ENCODE results near the gene NSDHL. TPM values are rescaled to one million over a fixed set of nuclear protein-coding genes. Genes with fewer than 3 reads are reported as not detected.
"Not testable (repeated sequence)": the region's sequence is repeated elsewhere in the genome, so short reads cannot be mapped to it uniquely, and the experiment has no call there.

Gene NSDHL
- polyA plus RNA-seq, 12 donors: 9.8 to 18.0 (median 12.1) TPM; not detected in 1

- not testable (repeated sequence) for DNase-seq
These were observed 79.2 kb downstream of the NSDHL start for GRCh38 chrX:152910018-152910417.

- no peak for DNase-seq
These were observed 81.2 kb downstream of the NSDHL start for GRCh38 chrX:152912106-152912505.

- DNase-seq: no peak
These were observed 81.8 kb downstream of the NSDHL start for GRCh38 chrX:152912641-152913040.

GRCh38 chrX:152913346-152913745 lies 82.5 kb downstream of the NSDHL start:
- no peak for DNase-seq

GRCh38 chrX:152913910-152914309 lies 83.0 kb downstream of the NSDHL start:
- no peak for DNase-seq

- DNase-seq: no peak
These were observed 84.8 kb downstream of the NSDHL start for GRCh38 chrX:152915541-152916241.

- DNase-seq: no peak
These were observed 87.1 kb downstream of the NSDHL start for GRCh38 chrX:152917656-152918579.

- no peak for DNase-seq
These were observed 87.8 kb downstream of the NSDHL start for GRCh38 chrX:152918707-152919106.

Other genes with a start within 250 kb of the NSDHL start
- 1 to 10 TPM in 11 of 12 donors, not detected in 1; 1.2 to 2.6 (median 1.6) TPM for gene GABRQ, start 193.2 kb upstream of the NSDHL start, polyA plus RNA-seq (ENCODE audit: insufficient read length in 12 of 12)
- gene MAGEA3, start 132.3 kb upstream of the NSDHL start, polyA plus RNA-seq (ENCODE audit: insufficient read length in 12 of 12): not detected
- not detected for gene CSAG2, start 121.8 kb upstream of the NSDHL start, polyA plus RNA-seq (ENCODE audit: insufficient read length in 12 of 12)
- gene MAGEA2B, start 116.4 kb upstream of the NSDHL start, polyA plus RNA-seq (ENCODE audit: insufficient read length in 12 of 12): not detected
- gene CSAG1, start 97.3 kb upstream of the NSDHL start, polyA plus RNA-seq (ENCODE audit: insufficient read length in 12 of 12): under 1 TPM in 1 of 12 donors, not detected in 11; 0.30 TPM
- gene MAGEA12, start 97.3 kb upstream of the NSDHL start, polyA plus RNA-seq (ENCODE audit: insufficient read length in 12 of 12): not detected
- under 1 TPM in 1 of 12 donors, not detected in 11; 0.35 TPM for gene MAGEA2, start 77.2 kb upstream of the NSDHL start, polyA plus RNA-seq (ENCODE audit: insufficient read length in 12 of 12)
- under 1 TPM in 1 of 12 donors, not detected in 11; 0.80 TPM for gene CSAG3, start 71.8 kb upstream of the NSDHL start, polyA plus RNA-seq (ENCODE audit: insufficient read length in 12 of 12)
- gene MAGEA6, start 61.4 kb upstream of the NSDHL start, polyA plus RNA-seq (ENCODE audit: insufficient read length in 12 of 12): not detected
- gene CETN2, start 306 bp upstream of the NSDHL start, polyA plus RNA-seq (ENCODE audit: insufficient read length in 12 of 12): 10 to 100 TPM in 11 of 12 donors, not detected in 1; 27.6 to 52.6 (median 35.8) TPM
- 10 to 100 TPM in 11 of 12 donors, not detected in 1; 10.2 to 37.1 (median 18.8) TPM for gene ZNF185, start 67.0 kb downstream of the NSDHL start, polyA plus RNA-seq (ENCODE audit: insufficient read length in 12 of 12)
- under 1 TPM in 3 of 12 donors, not detected in 9; 0.04 to 0.08 (median 0.08) TPM for gene PNMA5, start 163.1 kb downstream of the NSDHL start, polyA plus RNA-seq (ENCODE audit: insufficient read length in 12 of 12)
- 1 to 10 TPM in 3 of 12 donors, under 1 TPM in 7, not detected in 2; 0.67 to 2.1 (median 0.93) TPM for gene PNMA3, start 225.4 kb downstream of the NSDHL start, polyA plus RNA-seq (ENCODE audit: insufficient read length in 12 of 12)
- 1 to 10 TPM in 10 of 12 donors, under 1 TPM in 1, not detected in 1; 0.32 to 4.8 (median 2.1) TPM for gene PNMA6A, start 241.4 kb downstream of the NSDHL start, polyA plus RNA-seq (ENCODE audit: insufficient read length in 12 of 12)

Data from muscle of arm (tissue), 12 donors.